ENCODE data around the gene HMCN2. TPM values are rescaled to one million over a fixed set of nuclear protein-coding genes. Genes with fewer than 3 reads are reported as not detected.

The HMCN2 gene
- total RNA-seq, 1 donor from 2014 or later, result 0.06 TPM

DNA sequence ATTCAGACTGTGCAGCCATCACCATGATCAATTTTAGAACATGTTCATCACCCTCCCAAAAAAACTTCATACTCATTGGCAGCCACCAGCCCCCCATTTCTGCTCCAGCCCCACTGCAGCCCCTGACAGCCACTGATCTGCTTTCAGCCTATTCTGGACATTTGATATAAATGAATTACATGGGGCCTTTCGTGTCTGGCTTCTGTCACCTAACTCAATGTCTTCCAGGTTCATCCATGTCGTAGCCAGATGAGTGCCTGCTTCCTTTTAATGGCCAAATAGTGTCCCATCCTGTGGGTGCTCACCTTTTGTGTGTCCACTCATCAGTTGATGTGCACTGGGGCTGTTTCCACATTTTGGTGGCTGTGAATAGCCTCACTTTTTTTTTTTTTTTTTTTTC is 63.5 kb downstream of the HMCN2 start:
- TF ChIP-seq, protein P1, sequence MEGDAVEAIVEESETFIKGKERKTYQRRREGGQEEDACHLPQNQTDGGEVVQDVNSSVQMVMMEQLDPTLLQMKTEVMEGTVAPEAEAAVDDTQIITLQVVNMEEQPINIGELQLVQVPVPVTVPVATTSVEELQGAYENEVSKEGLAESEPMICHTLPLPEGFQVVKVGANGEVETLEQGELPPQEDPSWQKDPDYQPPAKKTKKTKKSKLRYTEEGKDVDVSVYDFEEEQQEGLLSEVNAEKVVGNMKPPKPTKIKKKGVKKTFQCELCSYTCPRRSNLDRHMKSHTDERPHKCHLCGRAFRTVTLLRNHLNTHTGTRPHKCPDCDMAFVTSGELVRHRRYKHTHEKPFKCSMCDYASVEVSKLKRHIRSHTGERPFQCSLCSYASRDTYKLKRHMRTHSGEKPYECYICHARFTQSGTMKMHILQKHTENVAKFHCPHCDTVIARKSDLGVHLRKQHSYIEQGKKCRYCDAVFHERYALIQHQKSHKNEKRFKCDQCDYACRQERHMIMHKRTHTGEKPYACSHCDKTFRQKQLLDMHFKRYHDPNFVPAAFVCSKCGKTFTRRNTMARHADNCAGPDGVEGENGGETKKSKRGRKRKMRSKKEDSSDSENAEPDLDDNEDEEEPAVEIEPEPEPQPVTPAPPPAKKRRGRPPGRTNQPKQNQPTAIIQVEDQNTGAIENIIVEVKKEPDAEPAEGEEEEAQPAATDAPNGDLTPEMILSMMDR (conservative IDR thresholded peaks at IDR 0.05; ENCODE audit: low read depth, low read length), result no peak
- no peak for DNase-seq (ENCODE audit: low read depth)
- no peak overlapping the region for H3K4me3 ChIP-seq (ENCODE audit: low read depth, low read length)

DNA sequence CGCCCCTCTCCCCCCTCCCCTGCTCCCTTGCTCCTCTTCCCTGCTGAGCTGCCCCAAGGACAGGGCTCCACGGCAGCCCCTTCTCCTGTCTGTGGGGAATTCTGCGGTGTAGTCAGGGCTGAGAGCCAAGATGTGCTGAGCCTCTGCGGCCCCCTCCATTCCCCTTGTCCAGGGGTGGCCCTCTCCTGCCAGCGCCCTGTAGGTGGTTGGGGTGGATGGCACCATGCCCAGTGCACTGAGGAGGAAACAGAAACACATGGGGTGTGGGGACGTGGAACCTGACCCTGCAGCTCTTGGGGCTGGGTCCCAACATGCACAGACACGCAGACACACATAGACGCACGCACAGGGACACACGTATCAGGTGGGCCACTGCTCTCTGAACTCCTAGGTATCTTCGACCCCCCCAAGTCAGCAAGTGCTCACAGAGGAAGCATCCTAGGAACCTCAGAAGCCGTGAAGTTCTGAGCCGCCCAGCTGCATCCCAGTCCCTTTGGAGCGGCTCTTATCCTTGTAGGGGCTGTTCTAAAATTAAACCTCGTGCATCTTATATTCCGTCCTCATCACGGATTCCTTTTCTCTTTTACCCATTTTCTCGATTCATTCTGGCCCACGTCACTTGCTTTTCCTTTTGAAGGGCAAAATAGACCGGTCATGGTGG is 64.8 kb downstream of the HMCN2 start:
- TF ChIP-seq, protein P1 (conservative IDR thresholded peaks at IDR 0.05; ENCODE audit: low read depth, low read length), result no peak
- no peak for DNase-seq (ENCODE audit: low read depth)
- no peak overlapping the region for H3K4me3 ChIP-seq (ENCODE audit: low read depth, low read length)

DNA sequence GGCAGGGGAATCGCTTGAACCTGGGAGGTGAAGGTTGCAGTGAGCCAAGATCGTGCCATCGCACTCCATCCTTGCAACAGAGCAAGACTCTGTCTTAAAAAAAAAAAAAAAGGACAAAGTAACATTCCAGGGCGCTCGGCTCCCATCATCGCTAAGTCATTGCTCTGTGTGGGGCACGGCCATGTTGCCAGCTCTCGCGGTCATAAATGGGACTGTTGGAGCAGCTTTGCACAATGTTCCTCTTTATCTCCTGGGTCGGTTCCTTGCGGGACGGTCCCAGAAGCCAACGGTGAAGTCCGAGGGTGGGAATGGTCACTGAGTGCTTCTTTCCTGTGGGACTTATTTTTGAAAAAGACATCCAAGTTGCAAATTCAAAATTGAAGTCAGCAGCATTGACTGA is 65.5 kb downstream of the HMCN2 start:
- TF ChIP-seq, protein P1 (conservative IDR thresholded peaks at IDR 0.05; ENCODE audit: low read depth, low read length), result no peak
- no peak for DNase-seq (ENCODE audit: low read depth)
- H3K4me3 ChIP-seq (ENCODE audit: low read depth, low read length), result no peak overlapping the region

DNA sequence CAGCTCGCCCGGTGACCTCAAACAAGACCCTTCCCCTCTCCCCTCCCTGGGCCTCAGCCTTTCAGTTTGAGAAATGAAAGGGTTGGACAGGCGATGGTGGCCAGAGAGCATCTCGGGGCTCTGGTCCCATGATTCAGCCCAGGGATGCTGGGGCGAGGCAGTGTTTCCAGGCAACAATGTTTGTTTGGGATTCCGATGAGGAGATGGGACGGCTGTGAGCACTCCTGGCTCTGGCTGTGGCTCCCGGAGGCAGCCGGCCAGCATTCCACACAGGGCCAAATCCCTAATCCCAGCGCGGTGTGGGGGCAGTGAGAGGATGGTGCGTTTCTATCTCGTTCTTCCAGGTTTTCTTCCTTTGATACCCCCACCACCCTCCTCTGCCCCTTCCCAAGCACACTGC is 66.0 kb downstream of the HMCN2 start:
- TF ChIP-seq, protein P1 (conservative IDR thresholded peaks at IDR 0.05; ENCODE audit: low read depth, low read length), result no peak
- DNase-seq (ENCODE audit: low read depth), result no peak
- no peak overlapping the region for H3K4me3 ChIP-seq (ENCODE audit: low read depth, low read length)

DNA sequence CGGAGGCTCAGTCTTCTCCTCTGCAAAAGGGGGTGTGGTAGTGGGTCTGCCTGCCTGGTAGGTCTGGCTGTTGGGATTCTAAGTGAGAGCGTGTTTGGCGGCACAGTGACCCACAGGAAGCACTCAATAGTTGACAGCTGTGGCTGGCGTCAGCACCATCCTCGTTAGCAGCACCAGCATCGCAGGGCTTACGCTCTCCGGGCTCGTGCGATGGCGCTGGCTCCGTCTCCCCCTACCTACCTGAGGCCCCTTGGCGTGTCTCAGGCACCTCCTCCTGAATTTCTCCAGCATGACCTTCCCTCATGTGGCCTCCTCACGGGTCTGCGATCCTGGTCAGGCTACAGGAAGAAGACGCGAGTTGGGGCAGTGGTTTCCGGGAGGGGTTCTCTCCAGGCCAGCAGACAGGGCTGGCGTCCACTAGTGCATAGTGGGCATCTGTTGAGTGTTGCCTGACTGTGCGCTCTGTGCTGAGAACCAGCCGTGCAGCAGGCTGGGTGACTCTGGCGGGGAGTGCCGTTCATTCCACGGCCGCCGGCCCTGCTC is 66.9 kb downstream of the HMCN2 start:
- H3K4me3 ChIP-seq (ENCODE audit: low read depth, low read length), result no peak overlapping the region
- DNase-seq (ENCODE audit: low read depth), result no peak
- TF ChIP-seq, protein P1 (conservative IDR thresholded peaks at IDR 0.05; ENCODE audit: low read depth, low read length), result no peak

DNA sequence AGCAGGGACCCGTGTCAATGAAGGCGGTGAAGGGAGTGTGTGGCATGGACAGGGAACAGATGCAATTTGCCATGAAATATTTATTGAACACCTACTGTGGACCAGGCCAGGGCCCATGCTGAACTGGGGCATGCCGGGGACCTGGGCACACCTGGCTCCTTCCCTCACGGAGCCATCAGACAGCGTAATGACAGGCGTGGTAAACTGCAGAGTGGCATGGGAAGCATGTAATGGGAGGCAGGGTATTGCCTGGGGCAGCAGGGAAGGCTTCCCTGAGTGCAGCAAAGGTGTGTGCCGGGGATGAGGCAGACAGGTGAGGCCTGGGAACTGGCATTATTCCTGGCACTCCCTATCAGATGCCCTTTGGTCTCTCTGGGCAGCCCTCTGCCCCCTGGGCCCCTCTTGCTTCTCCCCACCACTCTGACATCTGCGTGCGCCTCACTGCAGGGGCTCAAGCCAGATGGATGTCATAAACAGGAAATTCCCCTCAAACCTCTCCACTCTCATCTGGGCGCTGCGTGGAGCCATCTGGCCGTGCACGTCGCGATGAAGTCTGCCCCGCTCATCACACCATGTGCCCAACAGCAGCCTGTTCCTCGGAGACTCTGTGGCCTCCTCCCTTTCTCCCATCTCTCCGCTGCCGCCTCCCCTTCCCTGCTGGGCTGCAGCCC is 67.6 kb downstream of the HMCN2 start:
- no peak for DNase-seq (ENCODE audit: low read depth)
- no peak overlapping the region for H3K4me3 ChIP-seq (ENCODE audit: low read depth, low read length)
- TF ChIP-seq, protein P1 (conservative IDR thresholded peaks at IDR 0.05; ENCODE audit: low read depth, low read length), result no peak
